Measurements from ENCODE around the gene ZNF513. TPM values are rescaled to one million over a fixed set of nuclear protein-coding genes. Genes with fewer than 3 reads are reported as not detected.

The ZNF513 gene
- polyA plus RNA-seq, 1 donor, result 23.1 TPM

- WGBS (ENCODE audit: insufficient coverage, low lambda C conversion rate), result no CpG with 5 or more reads among the region's 10 CpGs
- peak overlapping the region; percentile 97 for H3K27ac ChIP-seq (ENCODE audit: low read length)
- peak in 1 of 2 donors; percentile 28 for DNase-seq
- no peaks in the 10 kb centered on the region for H3K27me3 ChIP-seq (ENCODE audit: control insufficient read depth, insufficient read depth, low read length)
- peaks cover 17% of the 10 kb centered on the region for H3K4me1 ChIP-seq (ENCODE audit: control insufficient read depth, insufficient read depth, low read length)
- peaks cover 66% of the 10 kb centered on the region for H3K36me3 ChIP-seq (ENCODE audit: control insufficient read depth, insufficient read depth, low read length)
- no peak overlapping the region for H3K4me3 ChIP-seq (ENCODE audit: low read length)
- no peaks in the 10 kb centered on the region for H3K9me3 ChIP-seq (ENCODE audit: control insufficient read depth, low read depth, low read length)
Observed at GRCh38 chr2:27381577-27382181, 1.1 kb upstream of the ZNF513 start.

GRCh38 chr2:27379836-27380625, 503 bp downstream of the ZNF513 start:
- Histone ChIP-seq H3K27ac (ENCODE audit: low read length) (peak overlapping the region; percentile 97), H3K4me3 (ENCODE audit: low read length) (peak overlapping the region; percentile 65), H3K27me3 (ENCODE audit: control insufficient read depth, insufficient read depth, low read length) (no peaks in the 10 kb centered on the region), H3K9me3 (ENCODE audit: control insufficient read depth, low read depth, low read length) (no peaks in the 10 kb centered on the region), H3K4me1 (ENCODE audit: control insufficient read depth, insufficient read depth, low read length) (peaks cover 17% of the 10 kb centered on the region), H3K36me3 (ENCODE audit: control insufficient read depth, insufficient read depth, low read length) (peaks cover 74% of the 10 kb centered on the region)
- no CpG with 5 or more reads among the region's 35 CpGs for WGBS (ENCODE audit: insufficient coverage, low lambda C conversion rate)
- DNase-seq, result peak; percentile 61 to 82

GRCh38 chr2:27379383-27379835, 1.1 kb downstream of the ZNF513 start:
- H3K27me3 ChIP-seq (ENCODE audit: control insufficient read depth, insufficient read depth, low read length), result no peaks in the 10 kb centered on the region
- peak overlapping the region; percentile 97 for H3K27ac ChIP-seq (ENCODE audit: low read length)
- H3K36me3 ChIP-seq (ENCODE audit: control insufficient read depth, insufficient read depth, low read length), result peaks cover 74% of the 10 kb centered on the region
- peak overlapping the region; percentile 65 for H3K4me3 ChIP-seq (ENCODE audit: low read length)
- no peak for DNase-seq
- 67% methylated on average over 1 of the region's 2 CpGs for WGBS (ENCODE audit: insufficient coverage, low lambda C conversion rate)
- peaks cover 17% of the 10 kb centered on the region for H3K4me1 ChIP-seq (ENCODE audit: control insufficient read depth, insufficient read depth, low read length)
- no peaks in the 10 kb centered on the region for H3K9me3 ChIP-seq (ENCODE audit: control insufficient read depth, low read depth, low read length)

- Histone ChIP-seq H3K4me3 (ENCODE audit: low read length) (no peak overlapping the region), H3K27ac (ENCODE audit: low read length) (no peak overlapping the region), H3K9me3 (ENCODE audit: control insufficient read depth, low read depth, low read length) (no peaks in the 10 kb centered on the region), H3K4me1 (ENCODE audit: control insufficient read depth, insufficient read depth, low read length) (peaks cover 17% of the 10 kb centered on the region), H3K27me3 (ENCODE audit: control insufficient read depth, insufficient read depth, low read length) (no peaks in the 10 kb centered on the region), H3K36me3 (ENCODE audit: control insufficient read depth, insufficient read depth, low read length) (peaks cover 74% of the 10 kb centered on the region)
- DNase-seq, result no peak
- WGBS (ENCODE audit: insufficient coverage, low lambda C conversion rate), result no CpG with 5 or more reads among the region's 9 CpGs
Observed at GRCh38 chr2:27378809-27379290, 1.7 kb downstream of the ZNF513 start.

- H3K27me3 ChIP-seq (ENCODE audit: control insufficient read depth, insufficient read depth, low read length), result no peaks in the 10 kb centered on the region
- H3K4me3 ChIP-seq (ENCODE audit: low read length), result no peak overlapping the region
- DNase-seq, result no peak
- no peak overlapping the region for H3K27ac ChIP-seq (ENCODE audit: low read length)
- peaks cover 17% of the 10 kb centered on the region for H3K4me1 ChIP-seq (ENCODE audit: control insufficient read depth, insufficient read depth, low read length)
- WGBS (ENCODE audit: insufficient coverage, low lambda C conversion rate), result no CpG with 5 or more reads among the region's 29 CpGs
- peaks cover 72% of the 10 kb centered on the region for H3K36me3 ChIP-seq (ENCODE audit: control insufficient read depth, insufficient read depth, low read length)
- H3K9me3 ChIP-seq (ENCODE audit: control insufficient read depth, low read depth, low read length), result no peaks in the 10 kb centered on the region
Observed at GRCh38 chr2:27378096-27378808, 2.3 kb downstream of the ZNF513 start.

GRCh38 chr2:27377618-27378095, 2.9 kb downstream of the ZNF513 start:
- Histone ChIP-seq H3K9me3 (ENCODE audit: control insufficient read depth, low read depth, low read length) (no peaks in the 10 kb centered on the region), H3K4me3 (ENCODE audit: low read length) (no peak overlapping the region), H3K4me1 (ENCODE audit: control insufficient read depth, insufficient read depth, low read length) (peaks cover 19% of the 10 kb centered on the region), H3K27me3 (ENCODE audit: control insufficient read depth, insufficient read depth, low read length) (no peaks in the 10 kb centered on the region), H3K36me3 (ENCODE audit: control insufficient read depth, insufficient read depth, low read length) (peaks cover 75% of the 10 kb centered on the region), H3K27ac (ENCODE audit: low read length) (no peak overlapping the region)
- WGBS (ENCODE audit: insufficient coverage, low lambda C conversion rate), result no CpG with 5 or more reads among the region's 18 CpGs
- DNase-seq, result no peak

- no peak overlapping the region for H3K4me3 ChIP-seq (ENCODE audit: low read length)
- no peaks in the 10 kb centered on the region for H3K9me3 ChIP-seq (ENCODE audit: control insufficient read depth, low read depth, low read length)
- DNase-seq, result no peak
- no peaks in the 10 kb centered on the region for H3K27me3 ChIP-seq (ENCODE audit: control insufficient read depth, insufficient read depth, low read length)
- WGBS (ENCODE audit: insufficient coverage, low lambda C conversion rate), result no CpG with 5 or more reads among the region's 10 CpGs
- H3K4me1 ChIP-seq (ENCODE audit: control insufficient read depth, insufficient read depth, low read length), result peaks cover 25% of the 10 kb centered on the region
- no peak overlapping the region for H3K27ac ChIP-seq (ENCODE audit: low read length)
- H3K36me3 ChIP-seq (ENCODE audit: control insufficient read depth, insufficient read depth, low read length), result peaks cover 72% of the 10 kb centered on the region
Observed at GRCh38 chr2:27376866-27377617, 3.5 kb downstream of the ZNF513 start.

GRCh38 chr2:27376151-27376865, 4.2 kb downstream of the ZNF513 start:
- WGBS (ENCODE audit: insufficient coverage, low lambda C conversion rate), result no CpG with 5 or more reads among the region's 16 CpGs
- Histone ChIP-seq H3K9me3 (ENCODE audit: control insufficient read depth, low read depth, low read length) (no peaks in the 10 kb centered on the region), H3K36me3 (ENCODE audit: control insufficient read depth, insufficient read depth, low read length) (peaks cover 65% of the 10 kb centered on the region), H3K4me3 (ENCODE audit: low read length) (no peak overlapping the region), H3K27ac (ENCODE audit: low read length) (no peak overlapping the region), H3K4me1 (ENCODE audit: control insufficient read depth, insufficient read depth, low read length) (peaks cover 23% of the 10 kb centered on the region), H3K27me3 (ENCODE audit: control insufficient read depth, insufficient read depth, low read length) (no peaks in the 10 kb centered on the region)
- DNase-seq, result no peak

GRCh38 chr2:27375513-27376099, 4.9 kb downstream of the ZNF513 start:
- no CpG with 5 or more reads among the region's 20 CpGs for WGBS (ENCODE audit: insufficient coverage, low lambda C conversion rate)
- Histone ChIP-seq H3K36me3 (ENCODE audit: control insufficient read depth, insufficient read depth, low read length) (peaks cover 63% of the 10 kb centered on the region), H3K4me1 (ENCODE audit: control insufficient read depth, insufficient read depth, low read length) (peaks cover 17% of the 10 kb centered on the region), H3K9me3 (ENCODE audit: control insufficient read depth, low read depth, low read length) (no peaks in the 10 kb centered on the region), H3K27ac (ENCODE audit: low read length) (no peak overlapping the region), H3K27me3 (ENCODE audit: control insufficient read depth, insufficient read depth, low read length) (no peaks in the 10 kb centered on the region), H3K4me3 (ENCODE audit: low read length) (no peak overlapping the region)
- DNase-seq, result no peak

Measured in large intestine (tissue), 3 donors.